Neural progenitor cell (in vitro differentiated cells): ENCODE measurements around the gene S100A7A. TPM values are rescaled to one million over a fixed set of nuclear protein-coding genes. Genes with fewer than 3 reads are reported as not detected.
"Not testable (repeated sequence)": the region's sequence is repeated elsewhere in the genome, so short reads cannot be mapped to it uniquely, and the experiment has no call there.

Experiments used
- DNase-seq: peaks from one replicate; pipeline ENCODE4 v3.0.0-alpha.2; 2016; ENCODE audit warnings: low spot score
- H2AFZ ChIP-seq: fragments of 200-600 bp; sonication (generic); replicated peaks from 2 replicates; pipeline ENCODE4 v1.6.1; 2016; ENCODE audit warnings: antibody characterized with exemption
- H3F3A ChIP-seq: fragments of 200-600 bp; sonication (generic); 2 replicates; pipeline ENCODE4 v1.6.1; 2016; ENCODE audit warnings: antibody characterized with exemption, low read depth
- H3K27ac ChIP-seq: fragments of 200-600 bp; sonication (generic); 2 replicates; pipeline ENCODE4 v1.5.1; 2016; ENCODE audit warnings: mild to moderate bottlenecking
- H3K27me3 ChIP-seq: fragments of 200-600 bp; sonication (generic); 2 replicates; pipeline ENCODE4 v1.6.1; 2016; ENCODE audit warnings: mild to moderate bottlenecking, moderate library complexity
- H3K36me3 ChIP-seq: fragments of 200-600 bp; sonication (generic); 2 replicates; pipeline ENCODE4 v1.5.1; 2016
- H3K4me1 ChIP-seq: fragments of 200-600 bp; sonication (generic); 2 replicates; pipeline ENCODE4 v1.6.1; 2016; ENCODE audit warnings: mixed run types
- H3K4me2 ChIP-seq: fragments of 200-600 bp; sonication (generic); 2 replicates; pipeline ENCODE4 v1.6.1; 2016
- H3K4me3 ChIP-seq: fragments of 200-600 bp; sonication (generic); 2 replicates; pipeline ENCODE4 v1.5.1; 2016
- H3K79me2 ChIP-seq: fragments of 200-600 bp; sonication (generic); 2 replicates; pipeline ENCODE4 v1.6.1; 2016; ENCODE audit warnings: low read depth
- H3K9ac ChIP-seq: fragments of 200-600 bp; sonication (generic); 2 replicates; pipeline ENCODE4 v1.6.1; 2016
- H3K9me3 ChIP-seq: fragments of 200-600 bp; sonication (generic); 2 replicates; pipeline ENCODE4 v1.5.1; 2016; ENCODE audit warnings: low read depth
- H4K20me1 ChIP-seq: fragments of 200-600 bp; sonication (generic); 2 replicates; pipeline ENCODE4 v1.6.1; 2016; ENCODE audit warnings: low read depth
- H3K27ac Mint-ChIP-seq: 3 replicates; pipeline ENCODE4 v1.8.0; 2021; ENCODE audit warnings: mixed read lengths
- H3K27me3 Mint-ChIP-seq: 2 replicates; pipeline ENCODE4 v1.8.0; 2022; ENCODE audit warnings: low read depth, mild to moderate bottlenecking, inconsistent platforms, moderate library complexity, mixed read lengths; ENCODE audit not compliant: insufficient read depth
- H3K36me3 Mint-ChIP-seq: 3 replicates; pipeline ENCODE4 v1.8.0; 2021; ENCODE audit warnings: mixed read lengths
- H3K4me1 Mint-ChIP-seq: 3 replicates; pipeline ENCODE4 v1.8.0; 2021; ENCODE audit warnings: mixed read lengths
- H3K4me3 Mint-ChIP-seq: 3 replicates; pipeline ENCODE4 v1.8.0; 2021; ENCODE audit warnings: mild to moderate bottlenecking, moderate library complexity, mixed read lengths
- H3K9me3 Mint-ChIP-seq: 3 replicates; pipeline ENCODE4 v1.8.0; 2020; ENCODE audit warnings: mixed read lengths
- EZH2 ChIP-seq: fragments of 200-600 bp; sonication (generic); IDR thresholded peaks from 2 replicates; pipeline ENCODE4 v1.6.1; 2017; ENCODE audit warnings: antibody characterized with exemption, mild to moderate bottlenecking, moderate library complexity
- EZH2phosphoT487 ChIP-seq: fragments of 200-600 bp; sonication (generic); IDR thresholded peaks from 2 replicates; pipeline ENCODE4 v1.6.1; 2017; ENCODE audit warnings: antibody characterized with exemption
- total RNA-seq: library from RNA; depleted of rRNA; stranded (reverse); fragments of >200 nt; gene quantifications from 2 replicates; pipeline ENCODE4 v1.2.3, GENCODE V29; 2015; ENCODE audit warnings: low replicate concordance
- TF ChIP-seq, protein P1 (sequence below): fragments of 200-600 bp; sonication (generic); IDR thresholded peaks from 2 replicates; pipeline ENCODE4 v1.5.1; 2017; ENCODE audit warnings: antibody characterized with exemption, mild to moderate bottlenecking

Gene S100A7A
- total RNA-seq, 1 donor from 2014 or later = not detected

DNA sequence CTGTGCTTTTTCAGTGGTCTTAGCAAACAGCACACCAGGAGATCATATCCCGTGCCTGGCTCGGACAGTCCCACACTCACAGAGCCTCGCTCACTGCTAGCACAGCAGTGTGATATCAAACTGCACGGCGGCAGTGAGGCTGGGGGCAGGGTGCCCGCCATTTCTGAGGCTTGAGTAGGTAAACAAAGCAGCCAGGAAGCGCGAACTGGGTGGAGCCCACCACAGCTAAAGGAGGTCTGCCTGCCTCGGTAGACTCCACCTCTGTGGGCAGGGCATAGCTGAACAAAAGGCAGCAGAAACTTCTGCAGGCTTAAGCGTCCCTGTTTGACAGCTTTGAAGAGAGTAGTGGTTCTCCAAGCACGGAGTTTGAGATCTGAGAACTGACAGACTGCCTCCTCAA, 9.0 kb upstream of the S100A7A start:
- not testable (repeated sequence) for H3K79me2 ChIP-seq, DNase-seq, H3K27ac ChIP-seq, H3K9me3 ChIP-seq, H3K9ac ChIP-seq, H3K9me3 Mint-ChIP-seq, H3K4me1 Mint-ChIP-seq, H3K27ac Mint-ChIP-seq, H4K20me1 ChIP-seq, H3K4me3 Mint-ChIP-seq, H3K27me3 ChIP-seq, H3K4me1 ChIP-seq, H3K36me3 ChIP-seq, H3F3A ChIP-seq, H3K27me3 Mint-ChIP-seq, H3K36me3 Mint-ChIP-seq, H3K4me3 ChIP-seq, H3K4me2 ChIP-seq
- H2AFZ ChIP-seq = peak overlapping the region; percentile 34

DNA sequence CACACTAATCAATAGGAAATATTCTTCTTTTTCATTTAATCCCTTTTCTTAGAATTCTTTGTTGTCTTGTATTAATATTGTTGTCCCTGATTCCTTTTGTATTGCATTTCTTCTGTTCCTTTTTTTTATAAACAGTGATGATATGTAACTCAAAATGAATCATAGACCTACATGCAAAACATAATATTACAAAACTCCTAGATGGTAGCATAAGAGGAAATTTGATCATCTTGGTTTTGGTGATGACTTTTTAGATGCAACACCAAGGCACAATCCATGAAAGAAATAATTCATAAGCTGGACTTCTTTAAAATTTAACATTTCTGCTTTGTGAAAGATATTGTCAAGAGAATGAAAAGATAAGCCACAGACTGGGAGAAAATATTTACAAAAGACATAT, 2.4 kb upstream of the S100A7A start:
- not testable (repeated sequence) for H3K9me3 ChIP-seq, H3K4me1 Mint-ChIP-seq, H3K9ac ChIP-seq

DNA sequence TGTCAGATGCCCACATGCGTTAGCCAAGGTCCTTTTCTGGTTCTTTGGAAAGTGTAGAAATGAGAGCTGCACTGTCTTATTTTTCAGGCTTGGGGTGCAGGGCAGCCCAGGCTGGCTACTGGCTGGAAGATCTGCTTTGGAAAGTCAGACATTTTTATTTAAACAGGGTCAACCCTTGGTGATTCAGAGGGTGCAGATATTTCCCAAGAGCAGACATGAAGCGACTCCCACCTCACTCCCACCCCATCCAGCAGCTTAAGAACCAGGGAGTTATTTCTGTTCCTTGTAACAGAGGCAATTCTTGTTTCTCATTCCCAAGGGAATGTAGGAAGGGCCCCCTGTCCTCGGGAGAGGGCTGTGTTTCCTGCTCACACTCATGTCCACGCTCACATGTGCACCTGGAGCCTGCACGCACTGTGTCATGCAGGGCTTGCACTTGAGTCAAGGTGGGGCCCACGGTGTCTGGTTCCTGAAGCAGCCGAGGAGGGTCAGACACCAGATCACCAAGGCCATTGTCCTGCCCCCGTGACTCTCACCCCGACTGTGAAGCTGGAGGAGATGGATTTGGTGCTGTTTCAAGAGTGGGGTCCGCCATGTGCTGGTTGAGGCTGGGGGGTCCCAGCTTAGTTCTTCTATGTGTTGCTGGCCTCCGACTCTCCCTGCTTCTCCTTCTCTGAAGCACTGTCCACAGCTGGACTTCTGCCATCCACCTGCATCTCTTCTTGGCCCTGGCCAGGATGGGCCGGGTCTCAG, 992 bp downstream of the S100A7A start:
- Histone ChIP-seq H3K4me1 (no peaks in the 10 kb centered on the region), H3K79me2 (no peaks in the 10 kb centered on the region), H3K4me3 (no peak overlapping the region), H2AFZ (no peak overlapping the region), H3K9ac (no peak overlapping the region), H3K9me3 (no peaks in the 10 kb centered on the region), H3F3A (no peaks in the 10 kb centered on the region), H3K36me3 (no peaks in the 10 kb centered on the region), H4K20me1 (peaks cover 6% of the 10 kb centered on the region), H3K4me2 (no peak overlapping the region), H3K27ac (no peak overlapping the region), H3K27me3 (no peaks in the 10 kb centered on the region)
- no peak for DNase-seq
- H3K36me3 Mint-ChIP-seq = no peaks in the 10 kb centered on the region
- H3K4me3 Mint-ChIP-seq = no peak overlapping the region
- no peaks in the 10 kb centered on the region for H3K4me1 Mint-ChIP-seq
- no peak overlapping the region for H3K27ac Mint-ChIP-seq
- H3K9me3 Mint-ChIP-seq = no peaks in the 10 kb centered on the region
- peaks cover 24% of the 10 kb centered on the region for H3K27me3 Mint-ChIP-seq
- TF ChIP-seq, protein P1, sequence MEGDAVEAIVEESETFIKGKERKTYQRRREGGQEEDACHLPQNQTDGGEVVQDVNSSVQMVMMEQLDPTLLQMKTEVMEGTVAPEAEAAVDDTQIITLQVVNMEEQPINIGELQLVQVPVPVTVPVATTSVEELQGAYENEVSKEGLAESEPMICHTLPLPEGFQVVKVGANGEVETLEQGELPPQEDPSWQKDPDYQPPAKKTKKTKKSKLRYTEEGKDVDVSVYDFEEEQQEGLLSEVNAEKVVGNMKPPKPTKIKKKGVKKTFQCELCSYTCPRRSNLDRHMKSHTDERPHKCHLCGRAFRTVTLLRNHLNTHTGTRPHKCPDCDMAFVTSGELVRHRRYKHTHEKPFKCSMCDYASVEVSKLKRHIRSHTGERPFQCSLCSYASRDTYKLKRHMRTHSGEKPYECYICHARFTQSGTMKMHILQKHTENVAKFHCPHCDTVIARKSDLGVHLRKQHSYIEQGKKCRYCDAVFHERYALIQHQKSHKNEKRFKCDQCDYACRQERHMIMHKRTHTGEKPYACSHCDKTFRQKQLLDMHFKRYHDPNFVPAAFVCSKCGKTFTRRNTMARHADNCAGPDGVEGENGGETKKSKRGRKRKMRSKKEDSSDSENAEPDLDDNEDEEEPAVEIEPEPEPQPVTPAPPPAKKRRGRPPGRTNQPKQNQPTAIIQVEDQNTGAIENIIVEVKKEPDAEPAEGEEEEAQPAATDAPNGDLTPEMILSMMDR = no peak
- TF ChIP-seq EZH2 (no peak), EZH2phosphoT487 (no peak)

More for the DNA sequence above, 2.4 kb upstream of the S100A7A start:
- DNase-seq, H3K27me3 ChIP-seq, H3K27ac ChIP-seq, H3K27me3 Mint-ChIP-seq, H3K36me3 ChIP-seq, H3F3A ChIP-seq, H3K9me3 Mint-ChIP-seq, H3K4me3 Mint-ChIP-seq, H3K27ac Mint-ChIP-seq, H3K4me2 ChIP-seq, H3K36me3 Mint-ChIP-seq, H2AFZ ChIP-seq, H3K79me2 ChIP-seq, H3K4me1 ChIP-seq, H4K20me1 ChIP-seq, H3K4me3 ChIP-seq: not testable (repeated sequence)

DNA sequence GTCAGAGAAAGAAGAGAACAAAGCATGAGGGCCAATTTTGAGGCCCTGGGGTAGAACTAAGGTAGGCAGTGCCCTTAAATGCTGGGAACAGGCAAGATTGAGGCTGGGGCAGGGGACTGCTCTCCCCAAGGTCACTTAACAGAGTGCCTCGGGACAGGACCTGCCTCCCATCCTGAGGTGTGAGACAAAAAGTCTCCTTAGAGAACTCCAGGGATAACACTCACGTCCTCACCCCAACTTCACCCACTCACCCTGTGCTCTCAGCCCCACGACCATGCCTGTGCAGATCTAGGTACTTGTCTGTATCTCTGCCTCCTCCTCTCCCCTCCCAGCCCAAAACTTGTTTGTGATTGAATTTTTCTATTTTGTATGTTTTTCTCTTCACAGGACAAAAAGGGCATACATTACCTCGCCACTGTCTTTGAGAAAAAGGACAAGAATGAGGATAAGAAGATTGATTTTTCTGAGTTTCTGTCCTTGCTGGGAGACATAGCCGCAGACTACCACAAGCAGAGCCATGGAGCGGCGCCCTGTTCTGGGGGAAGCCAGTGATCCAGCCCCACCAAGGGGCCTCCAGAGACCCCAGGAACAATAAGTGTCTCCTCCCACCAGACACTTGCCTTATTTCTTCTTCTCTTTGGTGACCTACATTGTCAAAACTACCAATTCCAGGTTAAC, 2.6 kb downstream of the S100A7A start:
- peaks cover 28% of the 10 kb centered on the region for H3K27me3 Mint-ChIP-seq
- not testable (repeated sequence) for H3K27ac Mint-ChIP-seq, H3K79me2 ChIP-seq, DNase-seq, H3K36me3 Mint-ChIP-seq, H3K27ac ChIP-seq, H3K9me3 Mint-ChIP-seq, H3K4me1 ChIP-seq, H3K9me3 ChIP-seq, H3K36me3 ChIP-seq, H3F3A ChIP-seq, H4K20me1 ChIP-seq, H2AFZ ChIP-seq, H3K9ac ChIP-seq, H3K4me1 Mint-ChIP-seq, H3K4me2 ChIP-seq, H3K4me3 ChIP-seq, H3K27me3 ChIP-seq, H3K4me3 Mint-ChIP-seq

DNA sequence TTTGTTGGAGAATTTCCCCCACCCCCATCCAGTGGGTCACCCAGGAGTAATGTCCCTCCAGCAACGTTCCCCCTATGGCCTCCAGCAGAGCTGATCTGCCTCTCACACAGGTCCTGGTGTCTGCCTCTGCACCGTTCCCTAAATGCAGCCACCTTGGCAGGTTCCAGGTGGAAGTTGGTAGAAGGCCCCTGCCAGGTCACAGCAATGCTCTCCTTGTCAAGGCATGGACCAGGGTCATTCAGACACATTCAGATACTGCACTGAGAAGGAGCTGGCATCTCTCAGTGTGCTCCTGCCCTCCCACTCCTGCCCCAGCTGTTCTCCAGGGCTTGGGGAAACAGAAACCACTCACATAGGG, 3.1 kb downstream of the S100A7A start:
- DNase-seq, H3K4me2 ChIP-seq, H3K79me2 ChIP-seq, H3K4me3 ChIP-seq, H3K27me3 ChIP-seq, H3K4me1 Mint-ChIP-seq, H3K36me3 Mint-ChIP-seq, H3K27ac ChIP-seq, H3K4me1 ChIP-seq, H3F3A ChIP-seq, H3K9ac ChIP-seq, H2AFZ ChIP-seq, H4K20me1 ChIP-seq, H3K36me3 ChIP-seq, H3K9me3 ChIP-seq, H3K27ac Mint-ChIP-seq, H3K9me3 Mint-ChIP-seq, H3K4me3 Mint-ChIP-seq: not testable (repeated sequence)
- peaks cover 28% of the 10 kb centered on the region for H3K27me3 Mint-ChIP-seq
